Measurements from ENCODE around the gene SLC15A4. TPM values are rescaled to one million over a fixed set of nuclear protein-coding genes. Genes with fewer than 3 reads are reported as not detected.
A peak's percentile ranks its signal among the peaks of the same experiment; 100 is the strongest.

The SLC15A4 gene
- total RNA-seq, 2 donors from 2014 or later, result 116 to 165 TPM

DNA sequence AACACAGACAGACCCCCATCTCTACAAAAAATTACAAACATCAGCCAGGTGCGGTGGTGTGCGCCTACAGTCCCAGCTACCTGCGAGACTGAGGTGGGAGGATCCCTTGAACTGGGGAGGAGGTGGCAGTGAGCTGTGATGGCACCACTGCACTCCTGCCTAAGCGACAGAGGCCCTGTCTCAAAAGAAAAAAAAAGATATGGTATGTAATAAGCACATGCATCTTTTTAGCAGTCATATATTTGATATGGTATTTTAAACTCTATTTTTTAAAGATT, 7.2 kb downstream of the SLC15A4 start:
- no peaks in the 10 kb centered on the region for H3K9me3 ChIP-seq
- ATAC-seq (ENCODE audit: insufficient number of reproducible peaks, low FRiP score, low read depth) (no peak), DNase-seq (ENCODE audit: low spot score) (no peak)
- H3K4me1 ChIP-seq (ENCODE audit: control insufficient read depth in 1 of 2, low read depth in 2 of 2), result peaks cover 43 to 100% of the 10 kb centered on the region in 2 donors
- H3K27me3 ChIP-seq (replicated peaks; ENCODE audit: insufficient read depth), result no peaks in the 10 kb centered on the region
- TF ChIP-seq, protein P1, sequence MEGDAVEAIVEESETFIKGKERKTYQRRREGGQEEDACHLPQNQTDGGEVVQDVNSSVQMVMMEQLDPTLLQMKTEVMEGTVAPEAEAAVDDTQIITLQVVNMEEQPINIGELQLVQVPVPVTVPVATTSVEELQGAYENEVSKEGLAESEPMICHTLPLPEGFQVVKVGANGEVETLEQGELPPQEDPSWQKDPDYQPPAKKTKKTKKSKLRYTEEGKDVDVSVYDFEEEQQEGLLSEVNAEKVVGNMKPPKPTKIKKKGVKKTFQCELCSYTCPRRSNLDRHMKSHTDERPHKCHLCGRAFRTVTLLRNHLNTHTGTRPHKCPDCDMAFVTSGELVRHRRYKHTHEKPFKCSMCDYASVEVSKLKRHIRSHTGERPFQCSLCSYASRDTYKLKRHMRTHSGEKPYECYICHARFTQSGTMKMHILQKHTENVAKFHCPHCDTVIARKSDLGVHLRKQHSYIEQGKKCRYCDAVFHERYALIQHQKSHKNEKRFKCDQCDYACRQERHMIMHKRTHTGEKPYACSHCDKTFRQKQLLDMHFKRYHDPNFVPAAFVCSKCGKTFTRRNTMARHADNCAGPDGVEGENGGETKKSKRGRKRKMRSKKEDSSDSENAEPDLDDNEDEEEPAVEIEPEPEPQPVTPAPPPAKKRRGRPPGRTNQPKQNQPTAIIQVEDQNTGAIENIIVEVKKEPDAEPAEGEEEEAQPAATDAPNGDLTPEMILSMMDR (IDR thresholded peaks at IDR 0.05), result no peak
- no peaks in the 10 kb centered on the region for H3K36me3 ChIP-seq
- H3K4me3 ChIP-seq, result peak overlapping the region; percentile 15
- H3K27ac ChIP-seq, result peak overlapping the region; percentile 94 to 96

DNA sequence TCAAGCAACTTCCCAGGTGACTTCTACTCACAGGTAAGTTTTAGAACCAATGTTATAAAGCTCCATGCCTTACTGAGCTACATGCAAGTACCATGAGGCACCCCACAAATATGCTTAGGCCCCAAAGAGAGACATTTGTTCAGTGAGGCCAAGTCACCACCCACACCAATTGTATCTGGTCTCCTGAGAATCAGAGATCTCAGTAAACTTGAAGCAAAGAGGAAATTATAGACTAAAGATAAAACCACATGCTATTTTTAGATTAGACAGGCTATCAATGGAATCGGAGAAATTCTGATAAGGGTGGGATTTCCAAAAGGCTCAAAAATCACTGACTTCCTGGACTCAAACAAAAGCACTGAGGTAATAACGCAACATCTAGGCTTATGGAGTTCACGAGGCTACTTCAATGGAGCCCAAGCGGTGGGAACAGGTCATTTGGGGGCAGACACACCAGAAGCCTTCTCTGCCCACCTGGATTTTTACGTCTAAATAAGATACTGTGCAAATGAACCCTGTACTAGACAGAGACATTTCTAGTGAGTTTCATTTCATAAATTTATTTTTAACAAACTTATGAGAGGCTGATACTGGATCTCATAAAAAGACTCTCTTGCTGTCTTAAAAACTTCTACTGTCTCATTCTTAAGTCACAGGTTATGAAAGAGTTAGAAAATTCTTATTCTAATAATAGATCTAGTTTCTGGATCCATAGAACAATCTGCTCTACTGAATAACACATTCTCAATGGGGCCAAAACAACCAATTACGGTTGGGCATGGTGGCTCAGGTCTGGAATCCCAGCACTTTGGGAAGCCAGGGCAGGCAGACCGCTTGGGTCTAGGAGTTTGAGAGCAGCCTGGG, 7.7 kb downstream of the SLC15A4 start:
- H3K36me3 ChIP-seq, result no peaks in the 10 kb centered on the region
- no peaks in the 10 kb centered on the region for H3K9me3 ChIP-seq
- DNase-seq (ENCODE audit: low spot score) (no peak), ATAC-seq (ENCODE audit: insufficient number of reproducible peaks, low FRiP score, low read depth) (no peak)
- TF ChIP-seq, protein P1 (IDR thresholded peaks at IDR 0.05), result no peak
- H3K27me3 ChIP-seq (replicated peaks; ENCODE audit: insufficient read depth), result no peaks in the 10 kb centered on the region
- peak overlapping the region; percentile 15 for H3K4me3 ChIP-seq
- peak overlapping the region; percentile 94 to 96 for H3K27ac ChIP-seq
- peaks cover 42 to 100% of the 10 kb centered on the region in 2 donors for H3K4me1 ChIP-seq (ENCODE audit: control insufficient read depth in 1 of 2, low read depth in 2 of 2)

DNA sequence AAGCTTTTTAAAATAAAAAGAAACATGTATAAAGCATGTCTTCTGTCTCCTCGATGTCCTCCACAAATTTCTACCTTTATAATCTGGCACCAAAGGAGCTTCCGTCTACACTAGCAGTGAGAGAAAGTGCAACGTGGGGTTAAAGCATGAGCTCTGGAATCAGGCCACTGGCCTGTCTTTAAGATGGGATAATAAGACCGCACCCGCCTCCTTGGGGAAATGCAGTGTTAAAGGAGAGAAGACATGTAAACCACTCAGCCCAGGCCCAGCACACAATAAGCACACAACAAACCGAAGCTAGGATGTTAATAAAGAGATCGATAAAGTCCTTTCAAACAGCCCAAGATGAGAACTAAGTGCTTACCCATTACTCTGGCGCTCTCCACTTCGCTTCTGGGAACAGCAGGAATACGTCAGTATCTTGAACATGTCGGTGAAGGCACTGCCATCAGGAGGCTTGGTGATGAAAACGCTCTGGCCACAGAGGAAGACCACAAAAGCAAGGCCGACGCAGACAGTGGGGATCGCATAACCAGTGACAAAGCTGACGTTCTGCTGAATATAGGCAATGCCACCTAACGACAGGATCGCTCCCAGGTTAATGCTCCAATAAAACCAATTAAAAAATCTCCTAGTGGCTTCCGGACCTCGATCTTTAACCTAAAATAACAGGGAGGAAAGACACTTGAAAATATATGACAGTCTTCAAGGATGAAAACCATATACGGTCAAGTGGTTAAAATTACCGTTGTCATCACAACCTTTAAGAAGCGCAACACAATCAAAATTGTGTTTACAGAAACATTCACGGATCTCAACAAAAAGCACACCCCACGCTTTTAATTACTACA, 9.1 kb downstream of the SLC15A4 start:
- H3K4me1 ChIP-seq (ENCODE audit: control insufficient read depth in 1 of 2, low read depth in 2 of 2), result peaks cover 49 to 100% of the 10 kb centered on the region in 2 donors
- no peaks in the 10 kb centered on the region for H3K36me3 ChIP-seq
- ATAC-seq (ENCODE audit: insufficient number of reproducible peaks, low FRiP score, low read depth) (no peak), DNase-seq (ENCODE audit: low spot score) (no peak)
- peak overlapping the region; percentile 68 to 71 for H3K27ac ChIP-seq
- no peaks in the 10 kb centered on the region for H3K9me3 ChIP-seq
- TF ChIP-seq, protein P1 (IDR thresholded peaks at IDR 0.05), result no peak
- H3K27me3 ChIP-seq (replicated peaks; ENCODE audit: insufficient read depth), result no peaks in the 10 kb centered on the region
- no peak overlapping the region for H3K4me3 ChIP-seq

DNA sequence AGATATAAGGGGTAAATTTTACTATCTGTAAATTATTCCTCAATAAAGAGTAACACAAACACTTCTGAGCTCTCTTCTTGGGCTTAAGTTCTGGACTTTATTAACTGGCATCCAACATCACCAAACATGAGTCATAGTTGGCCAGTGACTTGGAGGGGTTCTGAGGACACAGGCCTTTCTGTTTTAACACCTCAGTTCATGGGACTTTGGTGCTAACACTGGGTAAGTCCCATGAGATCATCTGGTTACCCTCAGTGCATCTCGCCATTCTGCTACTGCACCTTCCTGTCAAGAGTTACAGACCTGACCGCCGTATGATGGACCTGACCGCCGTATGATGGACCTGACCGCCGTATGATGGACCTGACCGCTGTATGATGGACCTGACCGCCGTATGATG, 9.9 kb downstream of the SLC15A4 start:
- Histone ChIP-seq H3K27me3 (replicated peaks; ENCODE audit: insufficient read depth) (no peaks in the 10 kb centered on the region), H3K9me3 (no peaks in the 10 kb centered on the region), H3K36me3 (peaks cover 2% of the 10 kb centered on the region), H3K27ac (peak overlapping the region; percentile 68 to 71), H3K4me3 (no peak overlapping the region), H3K4me1 (ENCODE audit: control insufficient read depth in 1 of 2, low read depth in 2 of 2) (peaks cover 46 to 100% of the 10 kb centered on the region in 2 donors)
- DNase-seq (ENCODE audit: low spot score) (no peak), ATAC-seq (ENCODE audit: insufficient number of reproducible peaks, low FRiP score, low read depth) (peak; percentile 67)
- TF ChIP-seq, protein P1 (IDR thresholded peaks at IDR 0.05), result no peak

DNA sequence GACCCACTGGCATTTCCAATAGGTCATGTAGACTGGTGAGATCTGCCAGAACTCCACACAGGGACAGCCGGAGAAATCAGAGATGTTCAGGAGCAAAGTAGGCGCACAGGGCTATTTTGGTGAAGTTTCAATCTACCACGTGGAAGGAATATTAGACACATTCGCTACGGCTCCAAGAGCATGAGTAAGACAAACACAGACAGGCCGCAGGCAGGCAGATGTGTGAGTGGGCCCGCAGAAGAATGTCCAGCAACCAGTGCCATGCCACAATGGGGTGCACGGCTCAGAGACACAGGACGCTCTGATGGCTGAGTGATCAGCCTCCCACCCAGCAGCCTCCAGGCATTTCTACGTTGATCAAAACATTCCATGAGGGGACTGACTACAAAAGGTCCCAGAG, 10.4 kb downstream of the SLC15A4 start:
- no peaks in the 10 kb centered on the region for H3K9me3 ChIP-seq
- TF ChIP-seq, protein P1 (IDR thresholded peaks at IDR 0.05), result no peak
- no peak for ATAC-seq (ENCODE audit: insufficient number of reproducible peaks, low FRiP score, low read depth)
- peaks cover 7% of the 10 kb centered on the region for H3K36me3 ChIP-seq
- H3K4me1 ChIP-seq (ENCODE audit: control insufficient read depth in 1 of 2, low read depth in 2 of 2), result peaks cover 41 to 97% of the 10 kb centered on the region in 2 donors
- peak overlapping the region; percentile 68 to 71 for H3K27ac ChIP-seq
- H3K4me3 ChIP-seq, result no peak overlapping the region
- H3K27me3 ChIP-seq (replicated peaks; ENCODE audit: insufficient read depth), result no peaks in the 10 kb centered on the region
- DNase-seq (ENCODE audit: low spot score), result no peak
